Heart right ventricle (tissue), 16 donors: Measurements from ENCODE around the gene KRT40. TPM values are rescaled to one million over a fixed set of nuclear protein-coding genes. Genes with fewer than 3 reads are reported as not detected.

Source experiments
- ATAC-seq, 8 donors: fragments of 200-7000 bp; cut with Tn5 transposase; one replicate each; pipeline ENCODE4 v1.9.1; 2020; ENCODE audit warnings: mild to moderate bottlenecking in 8 of 8, moderate library complexity in 8 of 8, moderate number of reproducible peaks in 1 of 8
- DNase-seq, 2 donors: peaks; one replicate each; pipeline ENCODE4 v3.0.0-alpha.2; 2020
- H3K27ac ChIP-seq, 10 donors: fragments of 200-600 bp; sonication (generic) in 2 of 10; one replicate each; pipeline versions ENCODE4 v1.5.0 to v1.8.0; 2020 to 2022; ENCODE audit warnings: mild to moderate bottlenecking in 3 of 10
- H3K27me3 ChIP-seq, 7 donors: fragments of 200-600 bp; one replicate each; pipeline ENCODE4 v1.8.0; 2021 to 2022; ENCODE audit warnings: mild to moderate bottlenecking in 2 of 7
- H3K36me3 ChIP-seq, 9 donors: fragments of 200-600 bp; sonication (generic) in 1 of 9; one replicate each; pipeline versions ENCODE4 v1.5.0 to v1.8.0; 2020 to 2022; ENCODE audit warnings: mild to moderate bottlenecking in 2 of 9
- H3K4me1 ChIP-seq, 9 donors: fragments of 200-600 bp; sonication (generic) in 1 of 9; one replicate each; pipeline versions ENCODE4 v1.5.0 to v1.8.0; 2020 to 2022; ENCODE audit warnings: mild to moderate bottlenecking in 4 of 9
- H3K4me3 ChIP-seq, 10 donors: fragments of 200-600 bp; sonication (generic) in 2 of 10; one replicate each; pipeline versions ENCODE4 v1.5.0 to v1.8.0; 2020 to 2022; ENCODE audit warnings: mild to moderate bottlenecking in 7 of 10, moderate library complexity in 2 of 10
- H3K9me3 ChIP-seq, 11 donors: fragments of 200-600 bp in 10 of 11; sonication (generic) in 2 of 11; one replicate each; pipeline versions ENCODE4 v1.5.0 to v1.8.0; 2013 to 2022; ENCODE audit warnings: mild to moderate bottlenecking in 2 of 11, control low read depth in 1 of 11, moderate library complexity in 1 of 11
- WGBS, 2 donors: extraction: QIAGEN DNeasy Blood & Tissue Kit; methylation state at CpG; one replicate each; pipeline ENCODE4 v1.1.7; 2013; ENCODE audit warnings: inconsistent platforms in 1 of 2; 5-methylcytosine and 5-hydroxymethylcytosine counted together
- intact Hi-C, 10 donors: fragments of 100-400 bp; cut with DNase I; formaldehyde crosslinking; loops; one replicate each; pipeline versions ENCODE4 v1.11.1 to v1.14.2; 2022
- long read RNA-seq, 3 donors: library from polyadenylated mRNA; unstranded; transcript quantifications; one replicate each; pipeline ENCODE4 v2.0.0, GENCODE V29; 2020 to 2021
- polyA plus RNA-seq, 2 donors: library from polyadenylated mRNA; stranded (reverse); fragments of 200-250 nt; gene quantifications; one replicate each; pipeline ENCODE4 v1.2.3, GENCODE V29; 2013
- total RNA-seq, 10 donors: library from RNA; stranded (reverse); fragmentation: NEBNext Ultra II Directional in 3 of 10; extraction: Animal tissue kit (Norgen Biotek cat#: 25700) in 3 of 10; gene quantifications; one replicate each; pipeline versions ENCODE4 v1.2.1 to v1.2.4, GENCODE V29; 2021 to 2023
- TF ChIP-seq, protein P1 (sequence below), 9 donors: fragments of 200-600 bp; sonication (generic) in 2 of 9; IDR thresholded peaks; one replicate each; pipeline versions ENCODE4 v1.5.0 to v1.8.0; 2021 to 2022; ENCODE audit warnings: antibody characterized with exemption in 9 of 9, mild to moderate bottlenecking in 5 of 9, moderate library complexity in 1 of 9
- donor health status: Arrhythmogenic right ventricular cardiomyopathy.
- donor health status: ischemic (EF 13 %, LVEDD 7.1; RV severe dilation, severe dysfunction).
- donor health status: healthy with polysubstance abuse.
- donor health status: DM: no; HTN: yes; CAD: no.
- donor health status: DM: no; HTN: no; CAD: no.
- donor health status: ischemic (EF 25% LVEDD 6.9; RV normal size, moderate dysfunction).
- donor health status: ischemic (EF 25% LVEDD 5.7; RV mildly dilated, moderate dysfunction).
- donor health status: healthy.
- donor health status: DM: yes; HTN: yes; CAD: no.
- donor health status: Ischemic cardiomyopathy.
- donor health status: ischemic (EF 35%, LVEDD 5.7; RV mildly dilated, moderate dysfunction).
- donor health status: nonischemic (EF 11% LVEDD 7.7; RV severe dilation, severe dysfunction).
- donor health status: DM: yes; HTN: yes; CAD: no.
- donor health status: PGD.
- donor health status: ischemic (EF 29% LVEDD 5.4; RV normal size, mild dysfunction).
- donor health status: nonischemic (EF 23%, LVEDD 6.1; RV moderate dilation, normal function).

KRT40 gene
- not detected for total RNA-seq
- polyA plus RNA-seq = not detected
- long read RNA-seq, donor 1 = 0 reads
- long read RNA-seq, donor 2 = 0 reads
- long read RNA-seq, donor 3 = 0 reads

DNA sequence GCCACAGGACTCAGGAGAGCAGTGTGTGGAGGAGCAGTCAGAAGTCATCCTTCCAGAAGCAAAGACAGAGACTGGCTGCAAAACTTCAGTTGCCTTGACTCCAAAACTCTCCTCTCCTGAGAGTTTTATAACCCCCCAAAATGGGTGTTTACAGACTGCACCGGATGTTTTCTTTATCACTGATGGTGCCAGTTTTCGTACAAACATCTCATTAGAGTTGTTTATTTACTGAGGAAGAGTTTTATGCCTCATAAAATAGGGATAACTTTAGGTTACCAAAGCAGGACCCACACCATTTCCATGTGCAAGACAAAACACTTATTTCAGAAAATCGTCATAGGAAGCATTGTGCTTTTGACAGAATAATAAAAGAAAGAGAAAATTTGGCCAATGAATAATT is at the start of gene KRT40:
TSS of gene KRT40 (minus strand) at position 101 of the 400 bp plus-strand sequence. CDS start at position 48, 53 bp downstream.
- peaks cover 0 to 7% (median 0%) of the 10 kb centered on the region in 9 donors for H3K4me1 ChIP-seq
- TF ChIP-seq, protein P1, sequence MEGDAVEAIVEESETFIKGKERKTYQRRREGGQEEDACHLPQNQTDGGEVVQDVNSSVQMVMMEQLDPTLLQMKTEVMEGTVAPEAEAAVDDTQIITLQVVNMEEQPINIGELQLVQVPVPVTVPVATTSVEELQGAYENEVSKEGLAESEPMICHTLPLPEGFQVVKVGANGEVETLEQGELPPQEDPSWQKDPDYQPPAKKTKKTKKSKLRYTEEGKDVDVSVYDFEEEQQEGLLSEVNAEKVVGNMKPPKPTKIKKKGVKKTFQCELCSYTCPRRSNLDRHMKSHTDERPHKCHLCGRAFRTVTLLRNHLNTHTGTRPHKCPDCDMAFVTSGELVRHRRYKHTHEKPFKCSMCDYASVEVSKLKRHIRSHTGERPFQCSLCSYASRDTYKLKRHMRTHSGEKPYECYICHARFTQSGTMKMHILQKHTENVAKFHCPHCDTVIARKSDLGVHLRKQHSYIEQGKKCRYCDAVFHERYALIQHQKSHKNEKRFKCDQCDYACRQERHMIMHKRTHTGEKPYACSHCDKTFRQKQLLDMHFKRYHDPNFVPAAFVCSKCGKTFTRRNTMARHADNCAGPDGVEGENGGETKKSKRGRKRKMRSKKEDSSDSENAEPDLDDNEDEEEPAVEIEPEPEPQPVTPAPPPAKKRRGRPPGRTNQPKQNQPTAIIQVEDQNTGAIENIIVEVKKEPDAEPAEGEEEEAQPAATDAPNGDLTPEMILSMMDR (IDR thresholded peaks at IDR 0.05) = no peak
- no peaks in the 10 kb centered on the region for H3K9me3 ChIP-seq
- H3K4me3 ChIP-seq = no peak within 1 kb of the TSS
- ATAC-seq = no peak
- intact Hi-C loops = no loop called here
- DNase-seq = no peak
- no peak within 1 kb of the TSS for H3K27ac ChIP-seq
- no peaks in the 10 kb centered on the region for H3K36me3 ChIP-seq
- 67 to 71% methylated on average over 3 of the region's 3 CpGs for WGBS, 2 donors
- H3K27me3 ChIP-seq = peaks cover 0 to 44% (median 17%) of the 10 kb centered on the region in 7 donors

DNA sequence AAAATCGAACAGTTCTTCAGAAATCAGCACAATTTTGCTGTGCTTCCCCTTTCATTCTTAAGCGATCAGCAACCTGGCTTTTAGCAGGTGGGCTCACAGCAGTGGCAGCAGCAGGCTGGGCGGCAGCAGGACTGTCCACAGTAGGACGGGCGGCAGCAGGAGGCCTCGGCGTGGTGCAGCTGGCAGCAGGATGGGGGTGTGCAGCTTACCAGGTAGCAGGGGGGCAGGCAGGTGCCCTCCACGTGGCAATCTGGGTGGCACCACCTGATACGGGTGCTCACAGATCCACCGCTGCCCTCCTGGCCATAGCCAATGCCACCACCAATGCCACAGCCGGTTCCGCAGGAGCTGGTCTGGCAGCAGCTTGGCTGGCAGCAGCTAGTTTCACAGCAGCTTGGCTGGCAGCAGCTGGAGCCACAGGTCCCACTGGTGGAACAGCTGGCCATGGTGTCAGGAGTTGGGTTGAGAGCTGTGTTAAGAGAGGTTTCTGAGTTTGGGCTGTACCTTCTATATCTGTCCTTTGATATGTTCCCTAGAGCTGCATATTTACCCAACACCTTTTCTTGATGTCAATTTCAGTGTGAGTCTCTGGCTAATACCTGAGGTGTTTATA is 45.6 kb upstream of the KRT40 start, which contains the start of gene KRTAP1-4:
TSS of gene KRTAP1-4 (minus strand) at position 563 of the 613 bp plus-strand sequence. CDS start at position 446, 117 bp downstream.
- Histone ChIP-seq H3K4me1 (no peaks in the 10 kb centered on the region), H3K4me3 (no peak within 1 kb of the TSS), H3K27ac (no peak within 1 kb of the TSS), H3K36me3 (no peaks in the 10 kb centered on the region), H3K9me3 (no peaks in the 10 kb centered on the region), H3K27me3 (peaks cover 0 to 57% (median 31%) of the 10 kb centered on the region in 7 donors)
- no peak for DNase-seq
- 78 to 88% methylated on average over 12 of the region's 12 CpGs for WGBS, 2 donors
- no peak for ATAC-seq
- intact Hi-C loops = no loop called here
- TF ChIP-seq, protein P1 (IDR thresholded peaks at IDR 0.05) = no peak

DNA sequence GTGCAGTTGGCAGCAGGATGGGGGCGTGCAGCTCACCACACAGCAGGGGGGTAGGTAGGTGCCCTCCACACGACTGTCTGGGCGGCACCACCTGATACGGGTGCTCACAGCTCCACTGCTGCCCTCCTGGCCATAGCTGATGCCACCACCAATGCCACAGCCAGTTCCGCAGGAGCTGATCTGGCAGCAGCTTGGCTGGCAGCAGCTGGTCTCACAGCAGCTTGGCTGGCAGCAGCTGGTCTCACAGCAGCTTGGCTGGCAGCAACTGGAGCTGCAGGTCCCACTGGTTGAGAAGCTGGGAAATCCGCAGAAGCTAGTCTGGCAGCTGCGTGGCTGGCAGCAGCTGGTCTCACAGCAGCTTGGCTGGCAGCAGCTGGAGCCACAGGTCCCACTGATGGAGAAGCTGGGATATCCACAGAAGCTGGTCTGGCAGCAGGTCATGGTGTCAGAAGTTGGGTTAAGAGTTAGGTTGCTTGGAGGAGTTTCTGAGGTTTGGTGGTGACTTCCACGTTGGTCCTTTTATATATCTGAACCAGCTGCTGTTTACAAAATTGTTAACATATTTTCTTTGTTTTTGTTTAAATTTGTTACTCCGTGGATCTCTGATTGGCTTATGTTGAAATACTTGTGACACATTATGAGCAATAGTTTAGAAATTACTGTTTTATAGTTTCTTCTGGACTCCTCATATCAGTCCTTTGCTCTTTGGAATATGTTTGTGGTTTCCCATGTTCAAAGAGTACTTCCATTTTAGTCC is 42.8 kb upstream of the KRT40 start, which contains the start of gene KRTAP1-5:
TSS of gene KRTAP1-5 (minus strand) at position 494 of the 757 bp plus-strand sequence. CDS start at position 441, 53 bp downstream.
- TF ChIP-seq, protein P1 (IDR thresholded peaks at IDR 0.05) = no peak
- WGBS, 2 donors = 67 to 75% methylated on average over 9 of the region's 9 CpGs
- Histone ChIP-seq H3K36me3 (no peaks in the 10 kb centered on the region), H3K4me3 (no peak within 1 kb of the TSS), H3K9me3 (peaks cover 0 to under 1% (median 0%) of the 10 kb centered on the region in 11 donors), H3K4me1 (no peaks in the 10 kb centered on the region), H3K27me3 (peaks cover 0 to 47% (median 26%) of the 10 kb centered on the region in 7 donors), H3K27ac (no peak within 1 kb of the TSS)
- intact Hi-C loops = no loop called here
- ATAC-seq (no peak), DNase-seq (no peak)

DNA sequence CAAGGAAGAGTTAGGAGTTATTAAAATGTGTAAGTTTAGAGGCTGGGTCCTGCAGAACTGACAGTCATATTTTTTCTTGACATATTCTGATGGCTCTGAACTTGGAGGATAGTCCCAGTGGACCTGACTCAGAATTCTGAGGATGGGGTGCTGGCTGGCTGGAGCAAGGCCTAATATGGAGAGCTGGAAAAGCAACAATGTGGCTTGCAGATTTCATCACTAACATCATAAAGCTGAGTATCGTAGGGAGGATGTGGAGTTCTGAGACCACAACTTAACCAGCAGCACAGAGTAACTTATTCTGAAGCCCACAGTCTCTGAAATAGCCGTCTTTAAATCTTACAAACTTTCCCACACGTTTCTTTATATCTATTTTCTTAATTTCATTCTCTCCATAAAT is 40.6 kb upstream of the KRT40 start:
- H3K27ac ChIP-seq = no peak overlapping the region
- intact Hi-C loops = no loop called here
- H3K27me3 ChIP-seq = peaks cover 0 to 37% (median 25%) of the 10 kb centered on the region in 7 donors
- TF ChIP-seq, protein P1 (IDR thresholded peaks at IDR 0.05) = no peak
- H3K9me3 ChIP-seq = peaks cover 0 to 10% (median 0%) of the 10 kb centered on the region in 11 donors
- DNase-seq (no peak), ATAC-seq (no peak)
- 72 to 79% methylated on average over 3 of the region's 3 CpGs for WGBS, 2 donors
- H3K4me3 ChIP-seq = no peak overlapping the region
- no peaks in the 10 kb centered on the region for H3K36me3 ChIP-seq
- H3K4me1 ChIP-seq = no peaks in the 10 kb centered on the region
